Measurements from ENCODE around the gene CAB39. TPM values are rescaled to one million over a fixed set of nuclear protein-coding genes. Genes with fewer than 3 reads are reported as not detected.
A peak's percentile ranks its signal among the peaks of the same experiment; 100 is the strongest.
"Not testable (repeated sequence)": the region's sequence is repeated elsewhere in the genome, so short reads cannot be mapped to it uniquely, and the experiment has no call there.

The CAB39 gene
- total and polyA plus RNA-seq, 2 experiments from 2014 or later = 18.7 to 67.5 TPM

- no peak for TF ChIP-seq REST (IDR thresholded peaks at IDR 0.05; ENCODE audit: unreplicated experiment)
- no peak for TF ChIP-seq EZH2phosphoT487 (IDR thresholded peaks at IDR 0.05; ENCODE audit: unreplicated experiment)
- no peak for TF ChIP-seq POLR2AphosphoS5 (IDR thresholded peaks at IDR 0.05; ENCODE audit: low read depth)
- TF ChIP-seq ZNF331 (CRISPR knock-in tag; IDR thresholded peaks at IDR 0.05; ENCODE audit: low read depth) = no peak
- TF ChIP-seq STAT1 (IDR thresholded peaks at IDR 0.05; ENCODE audit: unreplicated experiment) = no peak
- TF ChIP-seq EZH2 (IDR thresholded peaks at IDR 0.05; ENCODE audit: low read depth, unreplicated experiment) = no peak
- no peak for TF ChIP-seq JUNB (IDR thresholded peaks at IDR 0.05; ENCODE audit: unreplicated experiment)
- no peak for TF ChIP-seq ETS1 (IDR thresholded peaks at IDR 0.05)
Measured at GRCh38 chr2:230723363-230723762, 10.7 kb downstream of the CAB39 start (continued).

- Mint-ChIP-seq H3K27ac (peak overlapping the region; percentile 20; the same call in 1 of the 2 replicates), H3K36me3 (ENCODE audit: low read depth) (peaks cover 24% of the 10 kb centered on the region; the same call in 2 of the 3 replicates), H3K4me1 (peaks cover 46% of the 10 kb centered on the region)
- not testable (repeated sequence) for H3K4me3 ChIP-seq; H3K4me3 Mint-ChIP-seq; H4K20me1 ChIP-seq (replicated peaks; ENCODE audit: insufficient read depth); H3K27me3 ChIP-seq (ENCODE audit: insufficient read depth); DNase-seq (ENCODE audit: low spot score); H3F3A ChIP-seq (replicated peaks; ENCODE audit: low read depth); H2AFZ ChIP-seq; H3K4me2 ChIP-seq; H3K27me3 Mint-ChIP-seq (ENCODE audit: insufficient read depth, low read depth, poor library complexity); H3K9me2 ChIP-seq (ENCODE audit: insufficient read depth); H3K36me3 ChIP-seq (ENCODE audit: insufficient read depth); H3K9me3 Mint-ChIP-seq; H3K27ac ChIP-seq (ENCODE audit: low read depth)
- H3K4me1 ChIP-seq (ENCODE audit: insufficient read depth) = peaks cover 54% of the 10 kb centered on the region
- ATAC-seq = peak; percentile 51
- peaks cover 94% of the 10 kb centered on the region for H3K79me2 ChIP-seq (replicated peaks; ENCODE audit: insufficient read depth)
Measured at GRCh38 chr2:230724957-230725356, 12.3 kb downstream of the CAB39 start.

- no peak for ATAC-seq
- Mint-ChIP-seq H3K27me3 (ENCODE audit: insufficient read depth, low read depth, poor library complexity) (no peaks in the 10 kb centered on the region), H3K4me3 (no peak overlapping the region), H3K4me1 (peaks cover 45% of the 10 kb centered on the region), H3K9me3 (no peaks in the 10 kb centered on the region; the same call in 2 of the 3 replicates), H3K36me3 (ENCODE audit: low read depth) (no peaks in the 10 kb centered on the region), H3K27ac (peak overlapping the region; percentile 60; the same call in 1 of the 2 replicates)
- no peaks in the 10 kb centered on the region for H3K36me3 ChIP-seq (ENCODE audit: insufficient read depth)
- no peaks in the 10 kb centered on the region for H3K9me2 ChIP-seq (ENCODE audit: insufficient read depth)
- no peak for DNase-seq (ENCODE audit: low spot score)
- H3K4me3 ChIP-seq = no peak overlapping the region
- peaks cover 100% of the 10 kb centered on the region for H3K79me2 ChIP-seq (replicated peaks; ENCODE audit: insufficient read depth)
- H3K27ac ChIP-seq (ENCODE audit: low read depth) = no peak overlapping the region
- H3K4me2 ChIP-seq = 0 out of 2 replicates have a peak overlapping the region, but pooled peaks have one; percentile 57
- H3F3A ChIP-seq (replicated peaks; ENCODE audit: low read depth) = no peaks in the 10 kb centered on the region
- H4K20me1 ChIP-seq (replicated peaks; ENCODE audit: insufficient read depth) = peaks cover 12% of the 10 kb centered on the region; the same call in 1 of the 2 replicates
- H2AFZ ChIP-seq = no peak overlapping the region
- no peaks in the 10 kb centered on the region for H3K27me3 ChIP-seq (ENCODE audit: insufficient read depth)
- H3K4me1 ChIP-seq (ENCODE audit: insufficient read depth) = peaks cover 46% of the 10 kb centered on the region
- TF ChIP-seq REST (IDR thresholded peaks at IDR 0.05; ENCODE audit: unreplicated experiment) (no peak), STAT1 (IDR thresholded peaks at IDR 0.05; ENCODE audit: unreplicated experiment) (no peak), POLR2AphosphoS5 (IDR thresholded peaks at IDR 0.05; ENCODE audit: low read depth) (no peak), ZNF114 (CRISPR knock-in tag; IDR thresholded peaks at IDR 0.05) (no peak)
Measured at GRCh38 chr2:230731512-230731911, 18.9 kb downstream of the CAB39 start.
